H1 (cell line): ENCODE results near the gene PFDN5. TPM values are rescaled to one million over a fixed set of nuclear protein-coding genes. Genes with fewer than 3 reads are reported as not detected.

ENCODE experiments used
- ASH2L ChIP-seq: fragments of 200-600, 300-600 bp; sonication (generic); IDR thresholded peaks from one replicate; pipeline ENCODE4 v1.7.1; 2017; ENCODE audit warnings: low read length
- BCL11A ChIP-seq, 2 experiments: IDR thresholded peaks; one replicate each; pipeline ENCODE4 v1.6.1; 2011; ENCODE audit warnings: low read depth in 2 of 2, low read length in 2 of 2, mild to moderate bottlenecking in 2 of 2
- BRCA1 ChIP-seq: IDR thresholded peaks from 2 replicates; pipeline ENCODE4 v1.6.1; 2012; ENCODE audit warnings: low read depth, low read length, improper control_type of control experiment
- KDM1A ChIP-seq: fragments of 200-600, 300-600 bp; sonication (generic); IDR thresholded peaks from 2 replicates; pipeline ENCODE4 v1.7.1; 2016; ENCODE audit warnings: mild to moderate bottlenecking, low read length, borderline replicate concordance
- polyA plus RNA-seq, 7 experiments: library from polyadenylated mRNA; depleted of rRNA in 3 of 7; stranded (reverse) in 5 of 7; unstranded in 2 of 7; fragments of >200 nt in 5 of 7; fragments of 200-250 nt in 2 of 7; gene quantifications; 1 replicate in 5 of 7; 2 replicates in 1 of 7; 4 replicates in 1 of 7; pipeline versions ENCODE4 v1.2.1 to v1.2.3, GENCODE V29; 2011 to 2013; ENCODE audit warnings: missing spikeins in 2 of 7, mixed read lengths in 2 of 7
- total RNA-seq: library from RNA; stranded (reverse); fragmentation: NEBNext Ultra II Directional; extraction: Animal tissue kit (Norgen Biotek cat#: 25700); gene quantifications from 2 replicates; pipeline ENCODE4 v1.2.1, GENCODE V29; 2021
- TF ChIP-seq, protein P1 (sequence below): fragments of 300-600 bp; sonication (generic); IDR thresholded peaks from 2 replicates; pipeline ENCODE4 v1.7.1; 2012; ENCODE audit warnings: low read length, moderate library complexity, mild to moderate bottlenecking, inconsistent platforms; ENCODE audit not compliant: insufficient replicate concordance

The PFDN5 gene
- total and polyA plus RNA-seq, 2 of the 8 experiments (the other 6 are each of a cell fraction or from before 2014, with no cell fraction given) = 290 to 630 TPM

DNA sequence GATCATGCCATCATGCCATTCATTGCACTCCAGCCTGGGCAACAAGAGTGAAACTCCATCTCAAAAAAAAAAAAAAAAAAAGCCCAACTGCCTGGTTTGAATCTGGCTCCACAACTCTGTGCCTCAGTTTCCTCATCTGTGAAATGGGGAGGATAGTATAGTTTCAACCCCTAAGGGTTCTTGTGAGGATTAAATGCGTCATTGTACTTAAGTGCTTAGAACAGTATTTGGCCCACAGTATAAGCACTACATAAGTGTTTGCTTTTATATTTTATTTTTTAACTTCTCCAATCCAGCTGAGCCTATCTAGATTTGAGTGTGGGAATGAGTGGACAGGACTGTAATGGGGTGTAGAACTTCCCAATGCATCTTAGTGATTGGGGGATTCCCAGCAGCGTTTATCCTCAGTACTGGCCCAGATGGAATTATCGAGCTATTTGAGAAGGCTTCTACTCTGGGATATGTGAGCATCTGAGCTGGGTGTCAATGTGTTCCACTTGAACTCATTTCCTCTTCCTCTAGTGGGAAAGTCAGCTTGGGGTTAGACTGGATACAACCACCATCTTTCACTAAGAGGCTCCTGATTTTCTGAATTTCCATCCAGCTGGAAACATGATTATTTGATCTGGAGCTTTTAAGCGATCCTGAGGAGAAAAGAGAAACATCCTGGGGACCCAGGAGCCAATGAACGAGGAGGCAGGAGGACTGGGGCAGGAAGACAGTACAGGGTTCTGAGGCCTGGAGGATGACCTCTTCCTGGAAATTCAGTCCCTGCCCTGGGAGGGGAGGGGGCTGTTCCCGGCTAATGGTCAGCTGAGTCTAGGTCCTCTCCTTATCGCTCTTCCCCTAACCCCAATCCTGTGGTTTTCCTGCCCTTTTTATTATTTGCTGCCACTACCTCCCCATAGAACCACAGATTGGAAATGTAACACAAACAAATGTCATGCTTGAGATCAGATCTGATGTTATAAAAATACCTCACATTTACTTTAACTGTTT lies 36.5 kb upstream of the PFDN5 start (continued):
- TF ChIP-seq, protein P1, sequence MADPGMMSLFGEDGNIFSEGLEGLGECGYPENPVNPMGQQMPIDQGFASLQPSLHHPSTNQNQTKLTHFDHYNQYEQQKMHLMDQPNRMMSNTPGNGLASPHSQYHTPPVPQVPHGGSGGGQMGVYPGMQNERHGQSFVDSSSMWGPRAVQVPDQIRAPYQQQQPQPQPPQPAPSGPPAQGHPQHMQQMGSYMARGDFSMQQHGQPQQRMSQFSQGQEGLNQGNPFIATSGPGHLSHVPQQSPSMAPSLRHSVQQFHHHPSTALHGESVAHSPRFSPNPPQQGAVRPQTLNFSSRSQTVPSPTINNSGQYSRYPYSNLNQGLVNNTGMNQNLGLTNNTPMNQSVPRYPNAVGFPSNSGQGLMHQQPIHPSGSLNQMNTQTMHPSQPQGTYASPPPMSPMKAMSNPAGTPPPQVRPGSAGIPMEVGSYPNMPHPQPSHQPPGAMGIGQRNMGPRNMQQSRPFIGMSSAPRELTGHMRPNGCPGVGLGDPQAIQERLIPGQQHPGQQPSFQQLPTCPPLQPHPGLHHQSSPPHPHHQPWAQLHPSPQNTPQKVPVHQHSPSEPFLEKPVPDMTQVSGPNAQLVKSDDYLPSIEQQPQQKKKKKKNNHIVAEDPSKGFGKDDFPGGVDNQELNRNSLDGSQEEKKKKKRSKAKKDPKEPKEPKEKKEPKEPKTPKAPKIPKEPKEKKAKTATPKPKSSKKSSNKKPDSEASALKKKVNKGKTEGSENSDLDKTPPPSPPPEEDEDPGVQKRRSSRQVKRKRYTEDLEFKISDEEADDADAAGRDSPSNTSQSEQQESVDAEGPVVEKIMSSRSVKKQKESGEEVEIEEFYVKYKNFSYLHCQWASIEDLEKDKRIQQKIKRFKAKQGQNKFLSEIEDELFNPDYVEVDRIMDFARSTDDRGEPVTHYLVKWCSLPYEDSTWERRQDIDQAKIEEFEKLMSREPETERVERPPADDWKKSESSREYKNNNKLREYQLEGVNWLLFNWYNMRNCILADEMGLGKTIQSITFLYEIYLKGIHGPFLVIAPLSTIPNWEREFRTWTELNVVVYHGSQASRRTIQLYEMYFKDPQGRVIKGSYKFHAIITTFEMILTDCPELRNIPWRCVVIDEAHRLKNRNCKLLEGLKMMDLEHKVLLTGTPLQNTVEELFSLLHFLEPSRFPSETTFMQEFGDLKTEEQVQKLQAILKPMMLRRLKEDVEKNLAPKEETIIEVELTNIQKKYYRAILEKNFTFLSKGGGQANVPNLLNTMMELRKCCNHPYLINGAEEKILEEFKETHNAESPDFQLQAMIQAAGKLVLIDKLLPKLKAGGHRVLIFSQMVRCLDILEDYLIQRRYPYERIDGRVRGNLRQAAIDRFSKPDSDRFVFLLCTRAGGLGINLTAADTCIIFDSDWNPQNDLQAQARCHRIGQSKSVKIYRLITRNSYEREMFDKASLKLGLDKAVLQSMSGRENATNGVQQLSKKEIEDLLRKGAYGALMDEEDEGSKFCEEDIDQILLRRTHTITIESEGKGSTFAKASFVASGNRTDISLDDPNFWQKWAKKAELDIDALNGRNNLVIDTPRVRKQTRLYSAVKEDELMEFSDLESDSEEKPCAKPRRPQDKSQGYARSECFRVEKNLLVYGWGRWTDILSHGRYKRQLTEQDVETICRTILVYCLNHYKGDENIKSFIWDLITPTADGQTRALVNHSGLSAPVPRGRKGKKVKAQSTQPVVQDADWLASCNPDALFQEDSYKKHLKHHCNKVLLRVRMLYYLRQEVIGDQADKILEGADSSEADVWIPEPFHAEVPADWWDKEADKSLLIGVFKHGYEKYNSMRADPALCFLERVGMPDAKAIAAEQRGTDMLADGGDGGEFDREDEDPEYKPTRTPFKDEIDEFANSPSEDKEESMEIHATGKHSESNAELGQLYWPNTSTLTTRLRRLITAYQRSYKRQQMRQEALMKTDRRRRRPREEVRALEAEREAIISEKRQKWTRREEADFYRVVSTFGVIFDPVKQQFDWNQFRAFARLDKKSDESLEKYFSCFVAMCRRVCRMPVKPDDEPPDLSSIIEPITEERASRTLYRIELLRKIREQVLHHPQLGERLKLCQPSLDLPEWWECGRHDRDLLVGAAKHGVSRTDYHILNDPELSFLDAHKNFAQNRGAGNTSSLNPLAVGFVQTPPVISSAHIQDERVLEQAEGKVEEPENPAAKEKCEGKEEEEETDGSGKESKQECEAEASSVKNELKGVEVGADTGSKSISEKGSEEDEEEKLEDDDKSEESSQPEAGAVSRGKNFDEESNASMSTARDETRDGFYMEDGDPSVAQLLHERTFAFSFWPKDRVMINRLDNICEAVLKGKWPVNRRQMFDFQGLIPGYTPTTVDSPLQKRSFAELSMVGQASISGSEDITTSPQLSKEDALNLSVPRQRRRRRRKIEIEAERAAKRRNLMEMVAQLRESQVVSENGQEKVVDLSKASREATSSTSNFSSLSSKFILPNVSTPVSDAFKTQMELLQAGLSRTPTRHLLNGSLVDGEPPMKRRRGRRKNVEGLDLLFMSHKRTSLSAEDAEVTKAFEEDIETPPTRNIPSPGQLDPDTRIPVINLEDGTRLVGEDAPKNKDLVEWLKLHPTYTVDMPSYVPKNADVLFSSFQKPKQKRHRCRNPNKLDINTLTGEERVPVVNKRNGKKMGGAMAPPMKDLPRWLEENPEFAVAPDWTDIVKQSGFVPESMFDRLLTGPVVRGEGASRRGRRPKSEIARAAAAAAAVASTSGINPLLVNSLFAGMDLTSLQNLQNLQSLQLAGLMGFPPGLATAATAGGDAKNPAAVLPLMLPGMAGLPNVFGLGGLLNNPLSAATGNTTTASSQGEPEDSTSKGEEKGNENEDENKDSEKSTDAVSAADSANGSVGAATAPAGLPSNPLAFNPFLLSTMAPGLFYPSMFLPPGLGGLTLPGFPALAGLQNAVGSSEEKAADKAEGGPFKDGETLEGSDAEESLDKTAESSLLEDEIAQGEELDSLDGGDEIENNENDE = no peak
- TF ChIP-seq BCL11A (IDR thresholded peaks at IDR 0.05; ENCODE audit: low read depth in 2 of 2, low read length in 2 of 2) (no peak), BRCA1 (no peak), ASH2L (no peak), KDM1A (no peak)
